SH-SY5Y (cell line): ENCODE data around the gene PDGFD.

Experiments
- GATA2 ChIP-seq: IDR thresholded peaks from 2 replicates; pipeline ENCODE4 v1.6.1; 2011; ENCODE audit warnings: mild to moderate bottlenecking, low read depth, low read length
- GATA3 ChIP-seq: IDR thresholded peaks from 2 replicates; pipeline ENCODE4 v1.6.1; 2011; ENCODE audit warnings: low read depth, mild to moderate bottlenecking, low read length, moderate library complexity

- TF ChIP-seq GATA3, result no peak
- TF ChIP-seq GATA2, result no peak
Observed at GRCh38 chr11:104098132-104098531, 65.8 kb downstream of the PDGFD start.
